HG03354 (cell line): ENCODE measurements around the gene NCOA1.

ENCODE experiments used
- ATAC-seq: cut with Tn5 transposase; IDR thresholded peaks from one replicate; pipeline ENCODE4 v1.9.1; 2021; ENCODE audit warnings: mild to moderate bottlenecking; ENCODE audit not compliant: unreplicated experiment, poor library complexity, severe bottlenecking

NCOA1 gene

DNA sequence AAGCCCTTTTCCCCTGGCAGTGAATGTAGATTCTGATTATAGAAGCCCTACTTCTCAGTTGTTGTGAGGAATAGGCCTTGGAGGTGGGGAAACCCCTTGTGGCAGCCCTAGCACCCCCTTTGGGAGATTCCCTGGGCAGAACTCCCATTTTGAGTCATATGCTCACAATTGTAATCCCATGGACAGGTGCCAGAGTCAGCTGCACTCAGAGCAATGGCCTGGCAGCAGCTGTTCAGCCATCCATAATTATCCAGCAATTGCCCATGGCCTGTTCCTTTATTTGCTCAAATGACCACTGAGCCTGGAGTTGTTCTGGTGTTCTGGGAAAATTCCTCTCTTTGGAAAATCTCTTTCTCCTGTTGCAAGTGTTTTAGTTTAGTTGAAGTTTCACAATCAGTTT lies 230.4 kb downstream of the NCOA1 start:
- ATAC-seq, result no peak

DNA sequence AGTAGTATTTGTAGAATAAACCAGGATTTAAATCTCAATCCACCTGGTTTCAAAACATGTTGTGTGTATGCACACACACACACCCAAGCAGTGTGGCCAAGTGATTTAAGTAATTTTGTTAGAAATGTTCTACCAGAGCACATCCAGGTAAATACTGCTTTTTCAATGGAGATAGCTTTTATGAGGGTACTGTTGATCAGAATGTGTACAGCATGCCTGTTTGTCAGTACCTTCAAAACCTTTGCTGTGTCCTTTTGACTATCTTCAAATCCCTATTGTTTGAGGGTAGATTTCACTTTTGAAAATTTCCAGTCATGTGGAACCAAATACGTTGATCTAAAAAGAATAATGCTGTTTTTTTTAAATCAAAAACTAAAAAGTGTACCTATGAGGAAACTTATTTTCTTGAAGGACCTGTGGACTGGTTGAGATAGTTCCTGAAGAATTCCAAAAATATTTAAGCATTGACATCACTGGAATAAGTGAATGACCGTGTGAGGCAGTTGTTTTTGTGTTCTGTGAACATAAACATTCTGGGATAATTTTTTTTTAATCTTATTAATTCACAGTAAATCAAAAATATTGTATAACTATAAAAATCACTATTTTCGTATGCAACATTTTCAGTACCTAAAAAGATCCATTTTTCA lies 231.2 kb downstream of the NCOA1 start:
- ATAC-seq, result no peak

DNA sequence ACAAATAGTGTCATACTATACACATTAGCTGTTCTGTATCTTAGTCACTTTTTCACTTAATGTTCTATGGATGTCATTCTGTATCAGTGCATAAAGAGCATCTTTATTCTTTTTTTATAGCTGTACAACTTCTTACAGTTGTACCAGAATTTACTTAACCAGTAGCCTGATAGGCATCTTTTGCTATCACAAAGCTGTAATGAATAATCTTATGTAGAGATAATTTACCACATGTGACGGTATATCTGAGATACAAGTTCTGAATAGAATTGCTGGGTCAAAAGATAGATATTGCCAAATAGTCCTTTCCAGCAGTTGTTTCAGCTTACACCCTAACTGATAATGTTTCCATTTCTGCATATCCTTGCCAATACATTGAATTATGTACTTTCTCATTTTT lies 232.1 kb downstream of the NCOA1 start:
- no peak for ATAC-seq

DNA sequence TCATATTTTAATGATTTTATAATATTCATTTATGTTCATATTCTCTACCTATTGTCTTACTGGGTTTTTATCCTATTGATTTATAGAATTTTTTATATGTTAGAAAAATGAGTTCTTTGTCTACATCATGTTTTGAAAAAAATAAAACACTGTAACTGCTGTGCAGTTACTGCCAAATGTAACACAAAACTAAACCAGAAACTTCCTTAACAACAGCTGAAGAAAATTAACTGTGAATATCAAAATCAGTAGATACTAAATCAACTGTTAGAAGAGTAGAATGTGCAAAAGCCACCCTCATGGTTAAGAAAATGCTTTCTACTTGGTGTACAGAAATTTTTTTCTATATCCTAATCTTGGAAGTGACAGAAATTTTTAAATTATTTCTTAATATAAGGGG lies 232.6 kb downstream of the NCOA1 start:
- ATAC-seq, result no peak

DNA sequence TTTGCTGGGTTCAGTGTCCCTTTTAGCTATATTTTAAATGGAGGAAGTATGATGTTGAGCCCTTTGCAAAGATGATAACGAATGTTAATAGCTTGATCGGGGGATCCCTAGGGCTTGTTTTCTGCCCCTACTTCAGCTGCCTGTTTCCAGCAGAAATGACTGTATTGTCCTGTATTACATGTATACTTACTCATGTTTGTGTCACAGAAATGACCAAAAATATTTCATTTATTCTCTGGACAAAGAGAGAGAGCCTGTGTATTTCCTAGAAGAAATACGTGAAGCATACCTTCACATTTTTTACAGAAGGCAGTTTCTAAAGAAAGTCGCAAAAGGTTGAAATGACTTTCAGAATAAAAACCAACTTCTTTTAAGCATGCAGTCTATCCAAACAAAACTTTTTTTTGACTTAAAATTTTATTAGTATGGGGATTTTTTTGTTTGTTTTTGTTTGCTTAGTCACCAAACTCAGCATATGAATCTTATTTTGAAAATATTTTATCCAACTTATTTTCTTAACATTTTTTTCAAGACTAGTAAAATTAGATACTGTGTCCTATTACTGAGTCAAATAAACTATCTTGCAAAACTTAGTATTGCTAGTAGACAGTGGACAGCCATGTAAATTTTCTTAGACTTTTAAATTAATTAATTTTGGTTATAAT lies 233.2 kb downstream of the NCOA1 start:
- ATAC-seq, result no peak

DNA sequence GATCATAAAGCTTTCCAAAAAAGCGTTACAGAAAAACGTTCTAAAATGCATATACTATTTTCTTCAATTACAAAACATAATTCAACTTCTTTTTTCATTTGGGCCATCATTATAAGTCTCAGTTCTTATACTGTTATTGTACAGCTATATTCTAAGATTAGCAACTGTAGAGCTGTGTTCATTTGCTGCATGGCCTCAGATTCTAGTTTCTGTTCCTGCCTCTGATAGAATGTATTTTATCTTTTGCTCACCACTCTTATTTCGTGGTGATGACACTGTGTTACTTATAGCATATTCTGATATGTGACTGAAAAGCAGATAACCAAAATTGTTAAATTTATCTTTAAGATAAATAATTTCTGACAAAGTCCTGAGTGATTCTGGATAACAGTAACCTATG lies 234.9 kb downstream of the NCOA1 start:
- no peak for ATAC-seq

DNA sequence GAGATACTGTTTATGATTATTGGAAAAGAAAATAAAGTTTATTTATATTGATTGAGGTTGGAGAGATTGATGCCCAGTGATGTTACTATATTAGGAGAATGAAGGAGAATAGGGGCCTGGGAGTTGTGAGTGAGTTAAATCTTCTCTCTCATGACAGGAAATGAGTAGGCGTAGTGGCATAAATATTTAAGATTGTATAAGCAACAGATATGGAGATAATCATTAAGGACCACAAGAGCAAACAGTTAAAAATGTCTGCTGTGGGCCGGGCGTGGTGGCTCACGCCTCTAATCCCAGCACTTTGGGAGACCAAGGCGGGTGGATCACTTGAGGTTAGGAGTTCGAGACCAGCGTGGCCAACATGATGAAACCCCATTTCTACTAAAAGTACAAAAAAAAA lies 239.4 kb downstream of the NCOA1 start:
- ATAC-seq, result no peak

DNA sequence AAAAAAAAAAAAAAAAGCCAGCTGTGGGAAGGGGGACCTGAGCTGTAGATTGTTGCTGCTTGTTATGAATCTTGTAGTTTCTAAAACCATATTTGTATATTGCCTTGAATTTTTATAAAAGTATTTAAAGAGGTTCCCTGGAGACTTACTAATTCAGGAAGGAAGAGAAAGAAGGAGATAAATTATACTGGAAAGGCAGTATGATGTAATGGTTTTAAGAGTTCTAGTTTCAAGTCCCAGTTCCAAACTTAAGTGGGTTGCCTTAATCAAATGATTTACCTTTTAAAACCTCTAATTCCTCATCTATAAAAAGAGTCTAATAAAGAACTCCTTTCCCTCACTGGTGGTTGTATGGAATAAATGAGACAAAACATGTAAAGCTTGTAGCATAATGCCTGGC lies 240.0 kb downstream of the NCOA1 start:
- ATAC-seq, result no peak

DNA sequence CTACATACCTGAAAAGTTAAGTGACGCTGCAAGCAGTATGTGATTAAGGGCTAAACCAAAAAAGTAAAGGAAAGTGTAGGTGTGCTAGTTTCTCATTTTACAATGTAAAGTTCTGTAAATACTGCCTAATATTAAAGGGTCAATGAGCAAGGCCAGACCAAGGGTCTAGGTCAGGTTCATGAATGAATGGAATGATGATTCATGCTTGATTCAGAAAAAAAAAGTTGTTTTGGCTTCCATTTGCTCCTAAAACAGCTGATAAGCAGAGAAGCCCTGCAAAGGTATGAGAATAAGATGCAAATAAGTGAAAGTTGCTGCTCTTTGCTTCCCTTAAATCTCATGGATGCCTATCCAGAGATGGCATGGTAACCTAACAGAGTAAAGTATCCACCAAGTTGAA lies 240.9 kb downstream of the NCOA1 start:
- ATAC-seq, result no peak

DNA sequence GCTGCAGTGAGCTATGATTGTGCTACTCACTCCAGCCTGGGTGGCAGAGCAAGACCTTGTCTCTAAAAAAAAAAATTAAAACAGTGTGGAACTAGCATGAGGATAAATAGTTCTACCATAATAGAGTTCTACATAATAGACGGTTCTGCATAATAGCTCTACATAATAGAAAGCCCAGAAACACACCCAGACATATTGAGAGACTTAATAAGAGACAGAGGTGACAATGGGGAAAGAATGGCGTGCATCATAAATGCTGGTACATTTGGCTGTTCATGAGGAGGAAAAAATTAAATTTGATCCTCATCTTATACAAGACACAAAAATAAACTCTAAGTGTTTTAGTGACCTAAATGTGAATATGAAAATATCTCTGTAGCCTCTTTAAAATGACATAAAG lies 243.7 kb downstream of the NCOA1 start:
- no peak for ATAC-seq

DNA sequence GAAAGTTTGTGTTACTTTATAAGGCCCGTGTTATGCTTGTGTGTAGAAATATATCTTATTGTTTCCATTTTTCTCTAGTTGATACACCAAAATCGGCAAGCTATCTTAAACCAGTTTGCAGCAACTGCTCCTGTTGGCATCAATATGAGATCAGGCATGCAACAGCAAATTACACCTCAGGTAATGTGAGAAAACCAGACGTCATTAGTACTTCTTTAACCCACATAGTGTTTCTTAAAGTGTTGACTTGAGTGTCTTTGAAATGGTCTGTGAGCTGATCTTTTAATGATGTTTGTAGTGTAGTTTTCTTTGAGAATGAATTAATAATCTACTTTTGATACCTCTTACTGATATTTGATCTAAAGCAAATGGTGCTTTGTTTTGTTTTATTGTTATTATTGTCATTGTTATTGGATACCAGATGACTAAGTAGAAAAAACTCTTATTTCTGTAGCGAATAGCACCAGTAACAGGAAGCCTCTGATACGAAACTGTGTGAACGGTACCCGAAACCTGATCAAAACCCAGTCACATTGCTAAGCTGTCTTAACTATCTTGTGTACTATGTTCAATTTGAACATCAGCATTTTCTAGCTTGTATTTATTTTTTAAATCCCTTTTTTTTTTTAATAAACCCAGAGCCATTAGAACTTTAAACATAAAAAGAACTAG lies 248.4 kb downstream of the NCOA1 start:
- no peak for ATAC-seq

DNA sequence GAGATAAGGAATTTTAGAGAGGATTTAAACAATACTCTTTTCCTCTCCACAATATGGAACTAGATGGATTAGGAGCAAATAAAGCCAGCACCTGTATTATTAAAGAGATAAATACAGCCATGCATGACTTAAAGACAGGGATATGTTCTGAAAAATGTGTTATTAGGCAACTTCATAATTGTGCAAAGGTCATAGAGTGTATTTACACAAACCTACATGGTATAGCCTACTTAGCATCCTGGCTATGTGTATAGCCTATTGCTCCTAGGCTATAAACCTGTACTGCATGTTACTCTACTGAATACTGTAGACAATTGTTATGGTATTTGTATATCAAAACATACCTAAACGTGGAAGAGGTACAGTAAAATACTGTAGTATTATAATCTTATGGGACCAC lies 249.1 kb downstream of the NCOA1 start:
- no peak for ATAC-seq

DNA sequence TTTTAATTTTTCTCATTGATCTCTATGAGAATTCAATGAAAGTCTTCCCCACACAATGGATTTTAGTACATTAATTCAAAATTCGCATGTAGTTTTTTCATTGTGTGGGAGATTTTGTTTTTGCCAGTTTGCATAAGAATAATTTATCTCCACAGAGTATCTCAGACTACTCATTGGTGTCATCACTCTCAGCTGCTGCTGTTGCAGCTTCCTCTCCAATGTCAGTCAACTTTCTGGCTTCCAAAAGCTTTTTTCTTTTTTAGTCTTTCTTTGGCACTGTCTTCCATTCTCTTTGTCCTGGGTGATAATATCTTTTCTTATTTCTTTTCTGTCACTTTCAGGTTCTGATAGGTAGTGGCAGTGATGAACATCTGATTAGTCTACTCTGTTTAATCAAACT lies 251.7 kb downstream of the NCOA1 start:
- ATAC-seq, result no peak

DNA sequence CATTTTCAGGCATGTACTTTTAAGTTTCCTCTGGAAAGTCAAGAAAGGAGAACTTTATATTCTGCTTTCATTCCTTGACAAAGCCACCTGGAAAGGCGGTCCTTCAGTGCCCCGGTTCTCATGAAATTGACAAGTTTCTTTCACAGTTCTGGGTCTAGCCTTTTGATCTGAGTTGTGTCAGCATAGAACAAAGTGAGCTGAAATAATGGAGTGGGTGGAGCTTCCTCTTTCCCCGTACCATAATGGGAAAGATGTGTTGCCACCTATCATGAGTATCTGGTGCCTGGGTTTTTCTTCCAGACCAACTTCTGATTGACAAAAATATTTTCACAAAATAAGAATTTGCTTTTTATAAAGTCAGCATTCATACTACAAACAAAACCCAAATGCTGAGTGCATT lies 252.9 kb downstream of the NCOA1 start:
- ATAC-seq, result no peak

DNA sequence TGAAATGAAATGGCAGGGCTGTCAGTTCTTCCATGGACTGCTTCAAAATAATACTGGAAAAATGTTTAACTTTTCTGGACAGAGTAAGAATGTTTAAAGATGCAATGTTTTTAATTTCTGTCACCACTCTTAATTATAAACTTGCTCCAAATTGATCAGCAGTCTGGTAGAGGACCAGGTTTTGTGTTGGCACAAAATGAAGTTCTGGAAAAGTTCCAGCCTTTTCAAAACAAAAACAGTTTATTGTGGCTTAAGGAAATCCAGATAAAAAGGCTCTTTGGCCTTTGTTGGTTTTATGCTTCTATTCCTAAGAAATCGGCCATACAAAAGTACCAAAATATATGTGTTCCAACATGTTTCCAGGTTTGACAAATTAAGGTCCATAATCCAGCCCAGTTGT lies 253.3 kb downstream of the NCOA1 start:
- no peak for ATAC-seq

DNA sequence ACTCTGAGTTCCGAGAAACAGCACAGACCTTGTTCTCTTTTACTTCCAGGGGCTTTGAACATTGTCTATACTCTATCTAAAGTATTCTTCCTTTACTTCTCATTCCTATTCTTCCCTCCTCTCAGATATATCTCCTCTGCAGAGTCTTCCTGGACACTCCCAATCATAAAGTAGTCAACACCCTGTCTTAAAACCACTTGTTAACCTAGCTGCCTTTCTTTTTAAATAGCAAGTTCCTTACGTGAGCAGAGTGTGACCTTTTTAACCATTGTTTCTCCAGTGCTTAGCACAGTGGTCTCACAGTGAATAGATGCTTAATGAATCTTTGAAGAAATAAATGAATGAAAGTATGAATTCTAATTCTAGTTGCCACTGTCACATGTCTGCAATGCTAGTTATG lies 254.8 kb downstream of the NCOA1 start:
- ATAC-seq, result no peak

DNA sequence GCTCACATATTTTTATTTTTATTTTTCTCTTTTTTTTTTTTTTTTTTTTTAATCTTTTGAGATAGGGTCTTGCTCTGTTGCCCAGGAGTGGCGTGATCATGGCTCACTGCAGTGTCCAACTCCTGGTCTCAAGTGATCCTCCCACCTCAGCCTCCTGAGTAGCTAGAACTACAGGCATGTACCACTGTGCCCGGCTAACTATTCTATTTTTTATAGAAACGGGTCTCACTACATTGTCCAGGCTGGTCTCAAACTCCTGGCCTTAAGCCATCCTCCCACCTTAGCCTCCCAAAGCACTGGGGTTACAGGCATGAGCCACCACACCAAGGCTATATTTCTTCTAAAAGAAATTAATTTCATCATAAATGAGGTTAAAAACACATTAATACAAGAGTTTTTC lies 256.2 kb downstream of the NCOA1 start:
- no peak for ATAC-seq

DNA sequence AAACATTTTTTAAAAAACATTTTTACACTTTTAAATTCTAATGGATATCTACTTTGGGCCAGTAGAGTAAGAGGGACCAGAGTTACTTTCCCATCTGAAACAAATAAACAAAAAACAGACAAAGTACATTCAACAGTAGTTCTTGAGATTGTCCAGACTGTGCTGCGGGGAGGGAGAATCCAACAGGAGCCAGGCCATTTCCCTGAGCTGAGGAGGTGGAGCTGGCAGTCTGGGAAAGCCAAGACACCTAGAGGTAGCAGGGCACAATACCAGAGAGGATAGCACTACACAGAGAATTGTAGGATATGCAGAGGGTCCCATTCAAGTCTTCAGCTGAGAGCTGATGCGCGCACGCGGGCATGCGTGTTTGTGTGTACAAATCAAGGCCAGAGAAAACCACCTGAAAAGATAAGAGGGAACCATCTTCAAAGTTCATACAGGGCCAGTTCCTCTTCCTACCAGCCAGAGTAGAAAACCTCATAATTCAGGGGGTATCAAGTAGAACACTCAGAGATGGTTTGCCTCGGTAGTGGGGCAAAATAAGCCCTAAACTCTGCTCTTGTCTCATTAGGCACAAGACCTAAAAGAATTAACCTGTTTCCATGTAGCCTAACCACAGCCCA lies 258.1 kb downstream of the NCOA1 start:
- no peak for ATAC-seq

DNA sequence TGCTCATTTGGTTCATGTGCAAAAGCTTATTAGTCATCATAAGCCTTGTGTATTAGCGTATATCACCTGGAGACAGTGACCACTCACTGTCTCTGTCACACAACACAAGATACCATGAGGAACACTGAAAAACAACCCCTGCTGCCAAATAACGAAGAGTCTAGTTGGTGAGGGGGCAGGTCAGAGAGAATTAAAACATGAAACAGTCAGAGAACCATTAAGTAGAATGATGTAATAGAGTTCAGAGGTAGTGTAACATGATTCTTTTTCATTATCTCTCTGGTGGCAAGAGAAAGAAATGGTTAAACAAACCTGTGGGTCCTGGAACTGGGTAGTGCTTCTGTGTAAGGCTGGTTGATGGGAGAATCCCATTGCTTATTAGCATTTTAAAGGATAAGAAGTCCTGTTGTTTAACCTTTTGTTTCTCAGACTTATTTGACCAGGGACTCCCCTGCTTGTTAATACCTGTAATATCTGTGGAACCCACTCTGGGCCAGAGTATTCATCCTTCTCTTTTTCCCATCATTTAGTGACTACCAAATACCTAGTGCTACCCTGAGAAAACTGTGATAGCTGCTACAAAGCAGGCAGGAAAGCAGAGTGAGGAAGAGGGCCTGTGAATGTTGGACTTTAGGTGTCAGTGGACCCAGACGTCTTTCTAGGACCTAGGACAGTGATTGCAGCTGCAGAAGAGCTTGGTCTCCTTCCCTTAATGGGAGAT lies 264.1 kb downstream of the NCOA1 start:
- ATAC-seq, result no peak

DNA sequence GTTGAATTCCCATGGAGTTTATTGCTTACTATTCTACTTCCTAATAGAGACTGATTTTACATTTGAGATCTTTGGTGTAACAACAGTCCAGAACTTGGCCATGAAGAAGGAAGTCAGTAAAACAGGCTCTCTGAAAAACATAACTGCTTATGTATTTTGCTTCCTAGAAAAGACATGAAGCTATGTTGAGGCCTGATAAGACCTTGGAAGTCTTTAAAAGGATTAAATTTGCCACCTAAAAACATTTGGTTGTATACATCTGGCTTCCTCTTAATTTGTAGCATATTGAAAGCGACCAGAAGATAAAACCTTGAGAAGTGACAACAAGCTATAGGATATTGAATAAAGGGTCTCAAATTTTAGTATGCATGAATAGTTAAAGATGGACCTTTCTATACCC lies 265.7 kb downstream of the NCOA1 start:
- no peak for ATAC-seq
